ENCODE measurements around the gene CACNA1I. TPM values are rescaled to one million over a fixed set of nuclear protein-coding genes. Genes with fewer than 3 reads are reported as not detected.

CACNA1I gene
- total and polyA plus RNA-seq, 2 donors (not counting 1 experiment from before 2014, with no cell fraction given), result under 0.01 to 0.01 TPM

- no peak for DNase-seq (ENCODE audit: low read depth in 2 of 2)
- Histone ChIP-seq H3K4me1 (ENCODE audit: control insufficient read depth, extremely low read depth, insufficient read depth, low read length) (no peaks in the 10 kb centered on the region), H3K36me3 (ENCODE audit: control insufficient read depth, insufficient read depth, low read length) (no peaks in the 10 kb centered on the region), H3K27ac (ENCODE audit: insufficient read depth, low read length) (no peak overlapping the region), H3K4me2 (ENCODE audit: extremely low read depth, insufficient read depth, low read length) (no peak overlapping the region), H3K79me2 (ENCODE audit: control insufficient read depth, insufficient read depth, low read length) (no peaks in the 10 kb centered on the region), H3K9ac (ENCODE audit: insufficient read depth, low read length) (no peak overlapping the region), H3K27me3 (ENCODE audit: control insufficient read depth, insufficient read depth, low read length) (peaks cover 3% of the 10 kb centered on the region), H2AFZ (ENCODE audit: low read length) (no peak overlapping the region), H3K4me3 (replicated peaks in 1 of 4; ENCODE audit: control extremely low read depth in 1 of 4, insufficient read depth in 1 of 4, low read depth in 3 of 4, low read length in 4 of 4) (no peak overlapping the region), H4K20me1 (ENCODE audit: control insufficient read depth, extremely low read depth, insufficient read depth, low read length) (no peaks in the 10 kb centered on the region), H3K9me3 (ENCODE audit: control insufficient read depth, insufficient read depth, low read depth, low read length) (no peaks in the 10 kb centered on the region)
- TF ChIP-seq CTCF (conservative IDR thresholded peaks at IDR 0.05 in 1 of 2, IDR thresholded peaks at IDR 0.05 in 1 of 2; ENCODE audit: low read depth in 1 of 2, low read length in 2 of 2), result no peak
- TF ChIP-seq EZH2 (IDR thresholded peaks at IDR 0.05; ENCODE audit: low read length, missing control alignments), result peak; percentile 4
Measured at GRCh38 chr22:39623603-39624500, 53.3 kb downstream of the CACNA1I start.

- Histone ChIP-seq H3K27me3 (ENCODE audit: control insufficient read depth, insufficient read depth, low read length) (peaks cover 3% of the 10 kb centered on the region), H3K4me3 (replicated peaks in 1 of 4; ENCODE audit: control extremely low read depth in 1 of 4, insufficient read depth in 1 of 4, low read depth in 3 of 4, low read length in 4 of 4) (no peak overlapping the region), H3K9me3 (ENCODE audit: control insufficient read depth, insufficient read depth, low read depth, low read length) (no peaks in the 10 kb centered on the region), H3K4me2 (ENCODE audit: extremely low read depth, insufficient read depth, low read length) (no peak overlapping the region), H3K79me2 (ENCODE audit: control insufficient read depth, insufficient read depth, low read length) (no peaks in the 10 kb centered on the region), H3K27ac (ENCODE audit: insufficient read depth, low read length) (no peak overlapping the region), H2AFZ (ENCODE audit: low read length) (no peak overlapping the region), H4K20me1 (ENCODE audit: control insufficient read depth, extremely low read depth, insufficient read depth, low read length) (no peaks in the 10 kb centered on the region), H3K4me1 (ENCODE audit: control insufficient read depth, extremely low read depth, insufficient read depth, low read length) (no peaks in the 10 kb centered on the region), H3K36me3 (ENCODE audit: control insufficient read depth, insufficient read depth, low read length) (no peaks in the 10 kb centered on the region), H3K9ac (ENCODE audit: insufficient read depth, low read length) (no peak overlapping the region)
- TF ChIP-seq EZH2 (IDR thresholded peaks at IDR 0.05; ENCODE audit: low read length, missing control alignments) (no peak), CTCF (conservative IDR thresholded peaks at IDR 0.05 in 1 of 2, IDR thresholded peaks at IDR 0.05 in 1 of 2; ENCODE audit: low read depth in 1 of 2, low read length in 2 of 2) (no peak)
- no peak for DNase-seq (ENCODE audit: low read depth in 2 of 2)
Measured at GRCh38 chr22:39624501-39624821, 53.9 kb downstream of the CACNA1I start.

- H3K4me1 ChIP-seq (ENCODE audit: control insufficient read depth, extremely low read depth, insufficient read depth, low read length), result no peaks in the 10 kb centered on the region
- H3K27ac ChIP-seq (ENCODE audit: insufficient read depth, low read length), result no peak overlapping the region
- no peak overlapping the region for H3K9ac ChIP-seq (ENCODE audit: insufficient read depth, low read length)
- no peaks in the 10 kb centered on the region for H4K20me1 ChIP-seq (ENCODE audit: control insufficient read depth, extremely low read depth, insufficient read depth, low read length)
- DNase-seq (ENCODE audit: low read depth in 2 of 2), result no peak
- H3K4me3 ChIP-seq (replicated peaks in 1 of 4; ENCODE audit: control extremely low read depth in 1 of 4, insufficient read depth in 1 of 4, low read depth in 3 of 4, low read length in 4 of 4), result no peak overlapping the region
- no peaks in the 10 kb centered on the region for H3K79me2 ChIP-seq (ENCODE audit: control insufficient read depth, insufficient read depth, low read length)
- no peaks in the 10 kb centered on the region for H3K36me3 ChIP-seq (ENCODE audit: control insufficient read depth, insufficient read depth, low read length)
- H3K4me2 ChIP-seq (ENCODE audit: extremely low read depth, insufficient read depth, low read length), result no peak overlapping the region
- no peaks in the 10 kb centered on the region for H3K9me3 ChIP-seq (ENCODE audit: control insufficient read depth, insufficient read depth, low read depth, low read length)
- TF ChIP-seq EZH2 (IDR thresholded peaks at IDR 0.05; ENCODE audit: low read length, missing control alignments) (no peak), CTCF (conservative IDR thresholded peaks at IDR 0.05 in 1 of 2, IDR thresholded peaks at IDR 0.05 in 1 of 2; ENCODE audit: low read depth in 1 of 2, low read length in 2 of 2) (no peak)
- H2AFZ ChIP-seq (ENCODE audit: low read length), result no peak overlapping the region
- peaks cover 3% of the 10 kb centered on the region for H3K27me3 ChIP-seq (ENCODE audit: control insufficient read depth, insufficient read depth, low read length)
Measured at GRCh38 chr22:39625569-39626537, 55.3 kb downstream of the CACNA1I start.
